ENCODE measurements around the gene FFAR1. TPM values are rescaled to one million over a fixed set of nuclear protein-coding genes. Genes with fewer than 3 reads are reported as not detected.
A peak's percentile ranks its signal among the peaks of the same experiment; 100 is the strongest.

The FFAR1 gene
- total RNA-seq, 2 experiments from 2014 or later: not detected

DNA sequence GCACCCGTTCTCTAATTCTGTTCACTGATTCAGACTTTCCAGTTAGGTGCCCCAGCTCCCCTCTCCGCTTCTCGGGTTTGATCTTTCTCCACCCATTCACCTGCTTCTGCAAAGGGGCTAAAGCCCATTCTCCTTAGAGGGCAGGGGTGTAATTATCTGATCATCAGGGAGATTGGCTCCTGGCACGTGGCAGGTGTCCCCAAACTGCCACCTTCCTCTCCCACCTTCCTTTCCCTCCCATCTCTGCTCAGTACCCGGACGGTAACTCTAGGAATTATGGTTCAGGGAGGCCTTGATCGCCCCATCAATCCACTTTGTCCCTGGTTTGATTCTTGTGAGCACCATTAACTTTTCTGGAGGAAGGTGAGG is 212 bp downstream of the FFAR1 start:
- Mint-ChIP-seq H3K9me3 (ENCODE audit: insufficient read depth) (no peaks in the 10 kb centered on the region), H3K4me1 (ENCODE audit: low read depth) (peaks cover 35% of the 10 kb centered on the region), H3K27ac (peak overlapping the region; percentile 50), H3K4me3 (peak overlapping the region; percentile 51), H3K36me3 (ENCODE audit: low read depth) (no peaks in the 10 kb centered on the region), H3K27me3 (ENCODE audit: low read depth) (peaks cover 9% of the 10 kb centered on the region)
- no peak for ATAC-seq
- CTCF ChIA-PET: interaction anchor here (0.8 to 3.3 kb wide), 5 partner anchors 10 to 147 kb away, joined by 3 to 18 read pairs (median 4); no protein-coding TSS in a partner anchor
- POLR2A ChIA-PET: no interaction called here
- DNase-seq: no peak

DNA sequence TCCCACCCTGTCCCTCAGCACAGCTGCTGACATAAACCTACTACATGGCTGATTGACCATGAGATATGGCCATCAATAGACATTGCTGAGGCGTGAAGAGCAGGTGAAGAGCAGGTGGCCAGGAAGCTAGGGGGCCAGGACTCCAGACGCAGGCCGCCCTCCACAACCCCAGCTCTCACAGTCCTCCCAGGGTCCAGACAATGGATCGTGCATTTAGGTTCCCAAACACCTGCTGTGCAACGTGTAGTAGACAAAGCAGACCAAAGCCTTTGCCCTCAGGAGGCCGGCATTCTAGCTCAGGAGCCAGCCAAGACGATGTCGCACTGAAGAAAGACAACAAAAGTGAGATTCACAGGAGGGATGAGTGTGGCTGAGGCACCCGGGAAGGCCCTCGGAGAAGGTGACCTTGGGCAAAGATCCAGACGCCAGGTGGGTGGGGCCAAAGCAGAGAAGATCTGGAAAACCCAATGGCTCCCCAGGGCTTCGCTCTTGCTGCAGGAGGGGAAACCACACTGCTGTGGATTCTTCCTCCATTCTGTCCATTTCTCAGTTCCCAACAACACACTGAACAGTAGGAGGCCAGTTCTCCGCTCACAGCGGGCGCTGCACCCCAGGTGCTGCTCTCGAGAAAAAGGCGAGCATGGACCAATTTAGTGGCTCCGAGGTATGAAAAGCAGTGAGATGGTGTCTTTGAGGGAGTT is 1.4 kb downstream of the FFAR1 start:
- no peak overlapping the region for H3K4me3 Mint-ChIP-seq
- H3K36me3 Mint-ChIP-seq (ENCODE audit: low read depth): no peaks in the 10 kb centered on the region
- H3K27ac Mint-ChIP-seq: no peak overlapping the region
- peaks cover 4% of the 10 kb centered on the region for H3K27me3 Mint-ChIP-seq (ENCODE audit: low read depth)
- DNase-seq (no peak), ATAC-seq (no peak)
- CTCF ChIA-PET: interaction anchor here (1.1 to 3.3 kb wide), 4 partner anchors 15 to 146 kb away, joined by 3 to 18 read pairs (median 6); no protein-coding TSS in a partner anchor
- no peaks in the 10 kb centered on the region for H3K9me3 Mint-ChIP-seq (ENCODE audit: insufficient read depth)
- POLR2A ChIA-PET: no interaction called here
- peaks cover 36% of the 10 kb centered on the region for H3K4me1 Mint-ChIP-seq (ENCODE audit: low read depth)

DNA sequence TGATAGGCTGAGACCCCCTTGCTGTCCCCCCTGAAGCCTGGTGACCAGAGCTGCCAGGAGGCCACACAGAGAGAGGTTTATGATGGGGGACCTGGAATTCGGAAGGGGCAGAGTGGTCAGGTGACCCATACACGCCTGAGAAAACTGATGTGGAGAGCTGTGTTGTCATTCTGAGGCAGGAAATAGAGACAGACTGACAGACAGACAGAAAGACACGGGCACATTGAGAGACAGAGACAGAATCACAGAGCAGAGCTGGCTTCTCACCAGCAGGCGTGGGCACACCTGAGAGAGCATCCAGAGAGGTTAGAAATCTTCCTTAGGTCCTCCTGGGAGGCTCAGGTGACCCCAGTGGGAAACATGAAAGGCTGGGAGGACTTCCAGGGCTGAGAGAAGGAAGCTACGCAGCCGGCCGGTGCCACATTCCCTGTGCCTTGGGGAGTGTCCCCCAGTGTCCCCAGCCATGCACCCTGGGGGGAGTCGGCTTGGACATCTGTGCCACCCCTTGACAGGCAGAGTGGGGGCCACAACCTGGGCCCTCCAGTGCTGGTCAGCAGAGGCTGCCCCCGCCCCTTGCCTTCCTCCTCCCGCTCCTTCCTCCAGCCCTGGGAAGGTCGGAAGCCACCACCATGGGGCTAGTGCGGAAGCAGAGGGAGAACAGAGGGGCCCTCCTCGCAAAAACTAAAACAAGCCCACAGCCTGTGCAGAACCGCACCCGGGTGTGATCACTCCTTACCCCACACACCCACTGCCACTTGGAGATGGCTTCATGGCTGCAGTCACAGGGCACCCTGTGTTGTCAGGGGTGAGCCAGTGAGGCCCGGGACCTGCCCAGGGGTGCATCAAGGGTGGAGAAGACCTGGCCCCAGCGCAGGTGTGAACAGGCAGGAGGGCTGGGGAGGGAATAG is 2.2 kb downstream of the FFAR1 start:
- no peak overlapping the region for H3K27ac Mint-ChIP-seq
- POLR2A ChIA-PET: no interaction called here

DNA sequence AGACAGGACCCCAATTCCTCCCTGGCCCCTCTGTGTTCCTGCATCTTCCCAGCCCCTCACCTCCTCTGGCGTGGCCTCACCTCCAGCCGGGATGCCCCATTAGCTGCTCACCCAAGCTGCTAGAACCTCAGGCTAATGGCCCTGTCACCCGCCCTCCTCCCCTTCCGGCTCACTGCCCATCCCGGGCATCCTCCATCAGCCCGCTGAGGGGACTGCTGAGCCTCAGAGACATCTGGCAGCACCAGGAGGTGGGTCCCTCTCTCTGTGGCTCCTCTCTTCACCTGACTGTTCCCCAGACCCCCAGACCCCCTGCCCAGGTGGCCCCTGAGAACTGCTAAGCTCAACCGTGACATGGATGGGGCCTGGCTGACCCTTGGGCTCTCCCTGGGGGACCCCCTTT is 2.9 kb downstream of the FFAR1 start:
- no peak overlapping the region for H3K4me3 Mint-ChIP-seq
- H3K27ac Mint-ChIP-seq: no peak overlapping the region
- no peaks in the 10 kb centered on the region for H3K36me3 Mint-ChIP-seq (ENCODE audit: low read depth)
- DNase-seq (no peak), ATAC-seq (no peak)
- ChIA-PET CTCF (interaction anchor here (0.8 to 1.2 kb wide), 4 partner anchors 113 to 144 kb away, joined by 3 read pairs; no protein-coding TSS in a partner anchor), POLR2A (no interaction called here)
- H3K4me1 Mint-ChIP-seq (ENCODE audit: low read depth): peaks cover 35% of the 10 kb centered on the region
- no peaks in the 10 kb centered on the region for H3K9me3 Mint-ChIP-seq (ENCODE audit: insufficient read depth)
- peaks cover 4% of the 10 kb centered on the region for H3K27me3 Mint-ChIP-seq (ENCODE audit: low read depth)

More for the DNA sequence above, 2.2 kb downstream of the FFAR1 start:
- no peak for ATAC-seq
- Mint-ChIP-seq H3K27me3 (ENCODE audit: low read depth) (peaks cover 4% of the 10 kb centered on the region), H3K4me1 (ENCODE audit: low read depth) (peaks cover 36% of the 10 kb centered on the region), H3K4me3 (no peak overlapping the region), H3K9me3 (ENCODE audit: insufficient read depth) (no peaks in the 10 kb centered on the region), H3K36me3 (ENCODE audit: low read depth) (no peaks in the 10 kb centered on the region)
- no peak for DNase-seq
- CTCF ChIA-PET: interaction anchor here (1.1 to 3.3 kb wide), 4 partner anchors 16 to 146 kb away, joined by 3 to 18 read pairs (median 6); no protein-coding TSS in a partner anchor

DNA sequence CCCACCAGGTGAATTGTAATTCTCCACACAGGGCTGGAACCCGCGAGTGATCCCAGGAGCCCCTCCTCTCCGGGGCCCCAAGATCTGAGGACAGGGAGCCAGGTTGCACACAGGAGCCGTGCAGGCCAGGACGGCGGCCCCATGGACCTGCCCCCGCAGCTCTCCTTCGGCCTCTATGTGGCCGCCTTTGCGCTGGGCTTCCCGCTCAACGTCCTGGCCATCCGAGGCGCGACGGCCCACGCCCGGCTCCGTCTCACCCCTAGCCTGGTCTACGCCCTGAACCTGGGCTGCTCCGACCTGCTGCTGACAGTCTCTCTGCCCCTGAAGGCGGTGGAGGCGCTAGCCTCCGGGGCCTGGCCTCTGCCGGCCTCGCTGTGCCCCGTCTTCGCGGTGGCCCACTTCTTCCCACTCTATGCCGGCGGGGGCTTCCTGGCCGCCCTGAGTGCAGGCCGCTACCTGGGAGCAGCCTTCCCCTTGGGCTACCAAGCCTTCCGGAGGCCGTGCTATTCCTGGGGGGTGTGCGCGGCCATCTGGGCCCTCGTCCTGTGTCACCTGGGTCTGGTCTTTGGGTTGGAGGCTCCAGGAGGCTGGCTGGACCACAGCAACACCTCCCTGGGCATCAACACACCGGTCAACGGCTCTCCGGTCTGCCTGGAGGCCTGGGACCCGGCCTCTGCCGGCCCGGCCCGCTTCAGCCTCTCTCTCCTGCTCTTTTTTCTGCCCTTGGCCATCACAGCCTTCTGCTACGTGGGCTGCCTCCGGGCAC is 3.9 kb downstream of the FFAR1 start:
- no peak for DNase-seq
- no peaks in the 10 kb centered on the region for H3K36me3 Mint-ChIP-seq (ENCODE audit: low read depth)
- no peak overlapping the region for H3K4me3 Mint-ChIP-seq
- no peaks in the 10 kb centered on the region for H3K9me3 Mint-ChIP-seq (ENCODE audit: insufficient read depth)
- ATAC-seq: no peak
- no peak overlapping the region for H3K27ac Mint-ChIP-seq
- ChIA-PET CTCF (interaction anchor here (0.8 to 3.2 kb wide), 11 partner anchors 18 to 146 kb away, joined by 3 to 73 read pairs (median 4); no protein-coding TSS in a partner anchor), POLR2A (no interaction called here)
- H3K27me3 Mint-ChIP-seq (ENCODE audit: low read depth): peaks cover 3% of the 10 kb centered on the region
- peaks cover 25% of the 10 kb centered on the region for H3K4me1 Mint-ChIP-seq (ENCODE audit: low read depth)

DNA sequence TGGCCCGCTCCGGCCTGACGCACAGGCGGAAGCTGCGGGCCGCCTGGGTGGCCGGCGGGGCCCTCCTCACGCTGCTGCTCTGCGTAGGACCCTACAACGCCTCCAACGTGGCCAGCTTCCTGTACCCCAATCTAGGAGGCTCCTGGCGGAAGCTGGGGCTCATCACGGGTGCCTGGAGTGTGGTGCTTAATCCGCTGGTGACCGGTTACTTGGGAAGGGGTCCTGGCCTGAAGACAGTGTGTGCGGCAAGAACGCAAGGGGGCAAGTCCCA is 4.4 kb downstream of the FFAR1 start:
- POLR2A ChIA-PET: interaction anchor here (1.5 kb wide), 1 partner anchor 116 kb away, joined by 5 read pairs; no protein-coding TSS in a partner anchor
- no peak for ATAC-seq
- H3K4me1 Mint-ChIP-seq (ENCODE audit: low read depth): peaks cover 20% of the 10 kb centered on the region

DNA sequence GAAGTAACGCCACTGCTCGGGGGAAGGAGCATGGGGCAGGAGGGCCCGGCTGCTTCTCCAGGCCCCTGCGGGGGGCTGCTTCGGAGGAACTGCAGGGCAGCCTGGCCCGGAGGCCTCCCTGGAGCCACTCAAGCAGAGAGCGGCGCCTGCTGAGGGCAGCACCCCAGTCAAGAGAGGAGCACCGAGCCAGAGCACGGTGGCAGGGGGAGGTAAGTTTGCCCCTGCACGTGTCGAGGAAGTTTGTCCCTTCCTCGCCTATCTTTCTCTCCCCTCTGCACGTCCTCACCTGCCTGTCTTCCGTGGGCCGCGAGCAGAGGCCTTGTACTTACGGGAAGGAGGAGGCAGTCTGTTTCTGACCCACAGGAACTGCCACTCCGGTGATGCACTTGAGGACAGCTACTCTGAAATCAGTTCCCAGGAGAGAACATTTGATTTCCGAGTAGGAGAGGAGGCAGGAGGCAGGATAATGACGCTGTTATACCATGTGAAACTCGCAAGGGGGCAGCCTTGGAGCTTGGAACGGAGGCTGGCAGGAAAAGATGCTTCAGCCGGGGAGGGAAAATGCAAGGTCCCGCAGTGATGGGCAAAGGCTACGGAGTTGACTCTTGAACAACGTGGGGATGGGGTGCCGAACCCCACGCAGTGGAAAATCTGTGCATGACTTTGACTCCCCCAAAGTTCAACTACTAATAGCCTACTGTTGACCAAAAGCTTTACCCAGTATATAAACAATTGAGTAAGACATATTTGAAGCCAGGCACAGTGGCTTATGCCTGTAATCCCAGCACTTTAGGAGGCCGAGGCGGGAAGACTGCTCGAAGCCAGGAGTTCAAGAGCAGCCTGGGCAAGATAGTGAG is 5.0 kb downstream of the FFAR1 start:
- peak; percentile 74 for ATAC-seq

More for the DNA sequence above, 4.4 kb downstream of the FFAR1 start:
- CTCF ChIA-PET: interaction anchor here (0.8 to 3.2 kb wide), 16 partner anchors 19 to 196 kb away, joined by 3 to 73 read pairs (median 4); no protein-coding TSS in a partner anchor
- Mint-ChIP-seq H3K4me3 (no peak overlapping the region), H3K27ac (no peak overlapping the region), H3K9me3 (ENCODE audit: insufficient read depth) (no peaks in the 10 kb centered on the region), H3K36me3 (ENCODE audit: low read depth) (no peaks in the 10 kb centered on the region), H3K27me3 (ENCODE audit: low read depth) (peaks cover 3% of the 10 kb centered on the region)
- no peak for DNase-seq

DNA sequence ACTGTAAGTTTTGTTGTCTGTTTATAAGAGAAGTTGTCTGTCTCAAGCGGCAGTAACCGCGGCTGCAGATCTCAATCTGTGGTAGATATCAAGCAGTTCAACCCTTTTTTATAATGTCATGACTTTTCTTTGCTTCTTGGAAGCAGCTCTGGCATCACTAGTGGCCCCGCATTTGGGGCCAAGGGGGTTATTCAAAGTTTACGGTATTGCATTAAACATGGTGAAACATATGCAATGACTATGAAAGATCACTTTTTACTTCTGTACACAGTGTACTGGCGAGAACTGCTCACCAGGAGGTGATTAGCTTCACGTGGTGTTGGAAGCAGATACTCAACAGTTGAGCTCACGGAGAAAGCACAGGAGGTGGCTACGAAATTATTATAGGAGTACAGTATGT is 5.9 kb downstream of the FFAR1 start:
- Mint-ChIP-seq H3K9me3 (ENCODE audit: insufficient read depth) (no peaks in the 10 kb centered on the region), H3K4me1 (ENCODE audit: low read depth) (peaks cover 16% of the 10 kb centered on the region), H3K27me3 (ENCODE audit: low read depth) (peaks cover 3% of the 10 kb centered on the region), H3K27ac (no peak overlapping the region), H3K36me3 (ENCODE audit: low read depth) (no peaks in the 10 kb centered on the region), H3K4me3 (no peak overlapping the region)
- no peak for ATAC-seq
- CTCF ChIA-PET: interaction anchor here (0.6 to 3.2 kb wide), 28 partner anchors 11 to 294 kb away, joined by 3 to 73 read pairs (median 4); partner anchors contain the start of gene COX6B1
- POLR2A ChIA-PET: interaction anchor here (1.2 to 1.5 kb wide), 2 partner anchors 109 to 115 kb away, joined by 5 read pairs; no protein-coding TSS in a partner anchor
- DNase-seq: no peak

More for the DNA sequence above, 5.0 kb downstream of the FFAR1 start:
- Mint-ChIP-seq H3K4me3 (no peak overlapping the region), H3K27ac (no peak overlapping the region), H3K4me1 (ENCODE audit: low read depth) (peaks cover 17% of the 10 kb centered on the region), H3K27me3 (ENCODE audit: low read depth) (peaks cover 3% of the 10 kb centered on the region), H3K36me3 (ENCODE audit: low read depth) (no peaks in the 10 kb centered on the region), H3K9me3 (ENCODE audit: insufficient read depth) (no peaks in the 10 kb centered on the region)
- DNase-seq: peak; percentile 83
- ChIA-PET POLR2A (interaction anchor here (1.2 to 1.5 kb wide), 2 partner anchors 110 to 116 kb away, joined by 5 read pairs; no protein-coding TSS in a partner anchor), CTCF (interaction anchor here (0.6 to 3.2 kb wide), 32 partner anchors 10 to 295 kb away, joined by 3 to 73 read pairs (median 4); partner anchors contain the start of gene COX6B1)

DNA sequence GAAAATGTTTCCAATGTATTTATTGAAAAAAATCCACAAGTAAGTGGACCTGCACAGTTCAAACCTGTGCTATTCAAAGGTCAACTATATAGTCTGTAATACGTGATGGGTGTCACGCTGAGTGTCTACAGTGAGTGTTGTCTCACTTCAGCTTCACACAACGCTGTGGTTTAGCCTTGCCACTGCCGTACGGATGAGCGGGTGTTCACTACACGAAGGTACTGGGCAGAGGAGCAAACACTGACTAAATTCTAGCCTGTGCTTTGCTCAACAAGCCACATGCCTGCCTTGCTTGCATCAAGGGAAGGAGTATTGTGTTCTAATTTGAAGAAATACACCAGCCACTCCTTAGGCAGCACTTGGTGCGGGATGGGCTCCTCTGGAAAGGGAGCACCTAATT is 7.2 kb downstream of the FFAR1 start:
- DNase-seq (no peak), ATAC-seq (no peak)
- no peak overlapping the region for H3K27ac Mint-ChIP-seq
- peaks cover 16% of the 10 kb centered on the region for H3K4me1 Mint-ChIP-seq (ENCODE audit: low read depth)
- no peaks in the 10 kb centered on the region for H3K36me3 Mint-ChIP-seq (ENCODE audit: low read depth)
- H3K27me3 Mint-ChIP-seq (ENCODE audit: low read depth): peaks cover 3% of the 10 kb centered on the region
- no peaks in the 10 kb centered on the region for H3K9me3 Mint-ChIP-seq (ENCODE audit: insufficient read depth)
- ChIA-PET POLR2A (no interaction called here), CTCF (interaction anchor here (1.1 to 4.0 kb wide), 4 partner anchors 107 to 154 kb away, joined by 3 to 73 read pairs (median 28); no protein-coding TSS in a partner anchor)
- H3K4me3 Mint-ChIP-seq: no peak overlapping the region

DNA sequence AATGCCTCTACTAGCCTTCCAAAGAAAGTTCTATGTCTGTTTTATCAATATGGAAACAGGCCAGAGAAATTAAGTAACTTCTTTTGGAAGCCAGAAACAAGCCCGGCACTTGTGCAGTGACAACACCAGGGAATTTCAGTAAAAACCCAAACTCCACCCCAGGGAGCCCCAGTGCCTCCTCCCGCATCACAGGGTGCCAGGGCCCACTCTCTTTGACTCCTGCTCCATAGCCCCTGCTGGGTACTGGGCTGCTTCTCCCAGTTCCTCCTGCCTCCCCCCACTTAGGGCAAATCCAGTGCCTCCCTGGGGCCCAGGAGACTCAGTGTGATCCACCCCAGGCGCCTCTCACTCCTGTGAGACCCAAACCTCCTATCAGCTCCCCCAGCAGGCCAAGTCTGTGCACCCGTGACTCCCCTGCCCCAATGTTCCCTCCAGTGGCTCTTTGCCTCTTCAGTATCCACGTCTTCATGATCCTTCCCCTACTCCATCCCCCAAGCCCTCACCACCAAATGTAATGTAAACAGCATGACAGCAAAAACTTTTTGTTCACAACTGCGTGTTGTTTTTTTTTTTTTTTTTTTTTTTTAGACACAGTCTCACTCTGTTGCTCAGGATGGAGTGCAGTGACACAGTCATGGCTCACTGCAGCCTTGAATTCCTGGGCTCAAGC is 8.2 kb downstream of the FFAR1 start:
- POLR2A ChIA-PET: no interaction called here
- no peak for DNase-seq
- Mint-ChIP-seq H3K27me3 (ENCODE audit: low read depth) (peaks cover 3% of the 10 kb centered on the region), H3K36me3 (ENCODE audit: low read depth) (no peaks in the 10 kb centered on the region), H3K4me1 (ENCODE audit: low read depth) (peaks cover 16% of the 10 kb centered on the region), H3K4me3 (no peak overlapping the region), H3K27ac (no peak overlapping the region), H3K9me3 (ENCODE audit: insufficient read depth) (no peaks in the 10 kb centered on the region)
- CTCF ChIA-PET: interaction anchor here (1.6 to 4.0 kb wide), 2 partner anchors 19 to 139 kb away, joined by 3 to 21 read pairs; no protein-coding TSS in a partner anchor
- ATAC-seq: no peak

Data from activated CD8-positive, alpha-beta T cell treated with anti-CD3 and anti-CD28 coated beads, Interleukin-2, amount 10 ng/mL, durations not matched to agents 7 days and 5 days (primary cell).